ENCODE measurements around the gene NDUFB3. TPM values are rescaled to one million over a fixed set of nuclear protein-coding genes. Genes with fewer than 3 reads are reported as not detected.
"Not testable (repeated sequence)": the region's sequence is repeated elsewhere in the genome, so short reads cannot be mapped to it uniquely, and the experiment has no call there.

The NDUFB3 gene
- total and polyA plus RNA-seq, 5 donors = 296 to 503 (median 328) TPM

GRCh38 chr2:201057087-201057521 lies 14.7 kb upstream of the NDUFB3 start:
- Histone ChIP-seq H3K4me1 (ENCODE audit: control insufficient read depth, insufficient read depth, low read length) (peaks cover 3% of the 10 kb centered on the region), H3K27ac (ENCODE audit: low read length) (no peak overlapping the region), H3K9me3 (ENCODE audit: control insufficient read depth, low read length) (no peaks in the 10 kb centered on the region), H3K4me3 (ENCODE audit: low read length) (no peak overlapping the region), H3K27me3 (ENCODE audit: control insufficient read depth, insufficient read depth) (no peaks in the 10 kb centered on the region)
- intact Hi-C loops (cut with DNase I) = no loop called here
- no peak for DNase-seq
- 27% methylated on average over 2 of the region's 2 CpGs for WGBS
- no peak for ATAC-seq

GRCh38 chr2:201057715-201058248 lies 14.0 kb upstream of the NDUFB3 start:
- H3K9me3 ChIP-seq (ENCODE audit: control insufficient read depth, low read length) = no peaks in the 10 kb centered on the region
- H3K27ac ChIP-seq (ENCODE audit: low read length) = no peak overlapping the region
- H3K4me1 ChIP-seq (ENCODE audit: control insufficient read depth, insufficient read depth, low read length) = peaks cover 3% of the 10 kb centered on the region
- H3K27me3 ChIP-seq (ENCODE audit: control insufficient read depth, insufficient read depth) = no peaks in the 10 kb centered on the region
- ATAC-seq = peak in 1 of 2 donors; percentile 35
- WGBS = 66% methylated on average over 4 of the region's 4 CpGs
- no peak overlapping the region for H3K4me3 ChIP-seq (ENCODE audit: low read length)
- DNase-seq = no peak
- intact Hi-C loops (cut with DNase I) = no loop called here

- intact Hi-C loops (cut with DNase I) = no loop called here
- Histone ChIP-seq H3K4me3 (ENCODE audit: low read length) (no peak overlapping the region), H3K27ac (ENCODE audit: low read length) (no peak overlapping the region), H3K4me1 (ENCODE audit: control insufficient read depth, insufficient read depth, low read length) (peaks cover 3% of the 10 kb centered on the region), H3K27me3 (ENCODE audit: control insufficient read depth, insufficient read depth) (no peaks in the 10 kb centered on the region), H3K9me3 (ENCODE audit: control insufficient read depth, low read length) (no peaks in the 10 kb centered on the region)
- WGBS = 57% methylated on average over 1 of the region's 1 CpG
- peak in 1 of 2 donors; percentile 45 for ATAC-seq
- DNase-seq = no peak
Measured at GRCh38 chr2:201058914-201059313, 12.9 kb upstream of the NDUFB3 start.

- Histone ChIP-seq H3K27ac (ENCODE audit: low read length) (no peak overlapping the region), H3K9me3 (ENCODE audit: control insufficient read depth, low read length) (no peaks in the 10 kb centered on the region), H3K27me3 (ENCODE audit: control insufficient read depth, insufficient read depth) (no peaks in the 10 kb centered on the region), H3K4me3 (ENCODE audit: low read length) (no peak overlapping the region), H3K4me1 (ENCODE audit: control insufficient read depth, insufficient read depth, low read length) (peaks cover 3% of the 10 kb centered on the region)
- intact Hi-C loops (cut with DNase I) = loop anchor here in 1 of 4 donors (10.0 kb wide), 1 partner anchor 345 kb away; no protein-coding TSS in a partner anchor
- DNase-seq = no peak
- no peak for ATAC-seq
- WGBS = 82% methylated on average over 10 of the region's 10 CpGs
Measured at GRCh38 chr2:201059961-201060755, 11.6 kb upstream of the NDUFB3 start.

- not testable (repeated sequence) for H3K4me1 ChIP-seq (ENCODE audit: control insufficient read depth, insufficient read depth, low read length); ATAC-seq; H3K27me3 ChIP-seq (ENCODE audit: control insufficient read depth, insufficient read depth); DNase-seq; H3K27ac ChIP-seq (ENCODE audit: low read length); H3K4me3 ChIP-seq (ENCODE audit: low read length); H3K9me3 ChIP-seq (ENCODE audit: control insufficient read depth, low read length)
- 96% methylated on average over 5 of the region's 5 CpGs for WGBS
- intact Hi-C loops (cut with DNase I) = loop anchor here in 1 of 4 donors (10.0 kb wide), 1 partner anchor 349 kb away; no protein-coding TSS in a partner anchor
Measured at GRCh38 chr2:201063516-201063915, 8.3 kb upstream of the NDUFB3 start.

GRCh38 chr2:201064797-201065329 lies 6.9 kb upstream of the NDUFB3 start:
- DNase-seq (no peak), ATAC-seq (no peak)
- intact Hi-C loops (cut with DNase I) = loop anchor here in 2 of 4 donors (5.0 to 10.0 kb wide), 2 partner anchors 163 to 350 kb away; no protein-coding TSS in a partner anchor
- Histone ChIP-seq H3K9me3 (ENCODE audit: control insufficient read depth, low read length) (no peaks in the 10 kb centered on the region), H3K4me1 (ENCODE audit: control insufficient read depth, insufficient read depth, low read length) (peaks cover 1% of the 10 kb centered on the region), H3K27ac (ENCODE audit: low read length) (no peak overlapping the region), H3K4me3 (ENCODE audit: low read length) (no peak overlapping the region), H3K27me3 (ENCODE audit: control insufficient read depth, insufficient read depth) (no peaks in the 10 kb centered on the region)
- WGBS = 68% methylated on average over 2 of the region's 2 CpGs

- DNase-seq = no peak
- Histone ChIP-seq H3K4me1 (ENCODE audit: control insufficient read depth, insufficient read depth, low read length) (no peaks in the 10 kb centered on the region), H3K27ac (ENCODE audit: low read length) (peak overlapping the region; percentile 80), H3K4me3 (ENCODE audit: low read length) (peak overlapping the region; percentile 87), H3K9me3 (ENCODE audit: control insufficient read depth, low read length) (no peaks in the 10 kb centered on the region), H3K27me3 (ENCODE audit: control insufficient read depth, insufficient read depth) (no peaks in the 10 kb centered on the region)
- ATAC-seq = peak; percentile 30 to 54
- WGBS = under 1% methylated on average over 21 of the region's 21 CpGs
- intact Hi-C loops (cut with DNase I) = loop anchor here in 2 of 4 donors (5.0 to 10.0 kb wide), 3 partner anchors 84 to 169 kb away; no protein-coding TSS in a partner anchor
Measured at GRCh38 chr2:201070948-201071478, 788 bp upstream of the NDUFB3 start.

GRCh38 chr2:201072201-201072530 lies 365 bp downstream of the NDUFB3 start:
- Histone ChIP-seq H3K27ac (ENCODE audit: low read length) (peak overlapping the region; percentile 78), H3K4me3 (ENCODE audit: low read length) (peak overlapping the region; percentile 87), H3K27me3 (ENCODE audit: control insufficient read depth, insufficient read depth) (no peaks in the 10 kb centered on the region), H3K9me3 (ENCODE audit: control insufficient read depth, low read length) (no peaks in the 10 kb centered on the region), H3K4me1 (ENCODE audit: control insufficient read depth, insufficient read depth, low read length) (no peaks in the 10 kb centered on the region)
- intact Hi-C loops (cut with DNase I) = loop anchor here in 2 of 4 donors (5.0 to 10.0 kb wide), 3 partner anchors 83 to 170 kb away; no protein-coding TSS in a partner anchor
- no peak for ATAC-seq
- DNase-seq = no peak
- 2% methylated on average over 5 of the region's 5 CpGs for WGBS

- ATAC-seq (no peak), DNase-seq (no peak)
- Histone ChIP-seq H3K9me3 (ENCODE audit: control insufficient read depth, low read length) (no peaks in the 10 kb centered on the region), H3K27me3 (ENCODE audit: control insufficient read depth, insufficient read depth) (no peaks in the 10 kb centered on the region), H3K4me1 (ENCODE audit: control insufficient read depth, insufficient read depth, low read length) (no peaks in the 10 kb centered on the region), H3K27ac (ENCODE audit: low read length) (no peak overlapping the region), H3K4me3 (ENCODE audit: low read length) (peak overlapping the region; percentile 87)
- intact Hi-C loops (cut with DNase I) = loop anchor here in 2 of 4 donors (5.0 to 10.0 kb wide), 3 partner anchors 82 to 171 kb away; no protein-coding TSS in a partner anchor
- WGBS = 90% methylated on average over 1 of the region's 1 CpG
Measured at GRCh38 chr2:201073071-201073470, 1.3 kb downstream of the NDUFB3 start.

- H3K4me1 ChIP-seq (ENCODE audit: control insufficient read depth, insufficient read depth, low read length) = no peaks in the 10 kb centered on the region
Measured at GRCh38 chr2:201074996-201075395, 3.2 kb downstream of the NDUFB3 start.

GRCh38 chr2:201084863-201085262 lies 13.1 kb downstream of the NDUFB3 start:
- DNase-seq = no peak
- intact Hi-C loops (cut with DNase I) = no loop called here
- WGBS = 72% methylated on average over 2 of the region's 2 CpGs

More at GRCh38 chr2:201074996-201075395, 3.2 kb downstream of the NDUFB3 start:
- intact Hi-C loops (cut with DNase I) = loop anchor here in 2 of 4 donors (5.0 to 10.0 kb wide), 3 partner anchors 80 to 173 kb away; no protein-coding TSS in a partner anchor
- ATAC-seq (no peak), DNase-seq (no peak)
- Histone ChIP-seq H3K27me3 (ENCODE audit: control insufficient read depth, insufficient read depth) (no peaks in the 10 kb centered on the region), H3K9me3 (ENCODE audit: control insufficient read depth, low read length) (no peaks in the 10 kb centered on the region), H3K27ac (ENCODE audit: low read length) (no peak overlapping the region), H3K4me3 (ENCODE audit: low read length) (no peak overlapping the region)
- WGBS = 87% methylated on average over 7 of the region's 7 CpGs

More at GRCh38 chr2:201084863-201085262, 13.1 kb downstream of the NDUFB3 start:
- H3K27ac ChIP-seq (ENCODE audit: low read length) = no peak overlapping the region
- no peaks in the 10 kb centered on the region for H3K4me1 ChIP-seq (ENCODE audit: control insufficient read depth, insufficient read depth, low read length)
- H3K9me3 ChIP-seq (ENCODE audit: control insufficient read depth, low read length) = no peaks in the 10 kb centered on the region
- H3K4me3 ChIP-seq (ENCODE audit: low read length) = no peak overlapping the region
- no peaks in the 10 kb centered on the region for H3K27me3 ChIP-seq (ENCODE audit: control insufficient read depth, insufficient read depth)
- ATAC-seq = no peak

Data from right cardiac atrium (tissue), 5 donors.